Neural cell (in vitro differentiated cells): ENCODE data around the gene RFX2.

ENCODE experiments used
- CTCF ChIP-seq: fragments of 450-650 bp; IDR thresholded peaks from 2 replicates; pipeline ENCODE4 v1.5.1; 2014; ENCODE audit warnings: antibody characterized with exemption, mild to moderate bottlenecking, moderate library complexity; ENCODE audit not compliant: poor library complexity, severe bottlenecking
- EP300 ChIP-seq: fragments of 450-650 bp; conservative IDR thresholded peaks from 2 replicates; pipeline ENCODE4 v1.6.1; 2014; ENCODE audit warnings: antibody characterized with exemption, mild to moderate bottlenecking, moderate library complexity; ENCODE audit not compliant: poor library complexity, severe bottlenecking
- POLR2AphosphoS5 ChIP-seq: IDR thresholded peaks from 2 replicates; pipeline ENCODE4 v1.6.1; 2012
- RAD21 ChIP-seq: fragments of 450-650 bp; conservative IDR thresholded peaks from 2 replicates; pipeline ENCODE4 v1.6.1; 2014; ENCODE audit warnings: antibody characterized with exemption, mild to moderate bottlenecking, moderate library complexity
- REST ChIP-seq: IDR thresholded peaks from 2 replicates; pipeline ENCODE4 v1.6.1; 2012; ENCODE audit warnings: borderline replicate concordance
- SMC3 ChIP-seq: fragments of 450-650 bp; conservative IDR thresholded peaks from 2 replicates; pipeline ENCODE4 v1.6.1; 2014; ENCODE audit warnings: antibody characterized with exemption, mild to moderate bottlenecking, moderate library complexity; ENCODE audit not compliant: poor library complexity

- TF ChIP-seq SMC3 (no peak), CTCF (no peak), REST (no peak), RAD21 (no peak), EP300 (no peak), POLR2AphosphoS5 (no peak)
Measured at GRCh38 chr19:5958074-5958850, 152.0 kb downstream of the RFX2 start.
